Measurements from ENCODE around the gene BNIP2.

Gene BNIP2

GRCh38 chr15:59618406-59618805 is 70.7 kb downstream of the BNIP2 start:
- no peak for DNase-seq

GRCh38 chr15:59616379-59616778 is 72.7 kb downstream of the BNIP2 start:
- DNase-seq, result no peak

GRCh38 chr15:59615661-59616060 is 73.5 kb downstream of the BNIP2 start:
- no peak for DNase-seq

- no peak for DNase-seq
Observed at GRCh38 chr15:59614153-59614552, 75.0 kb downstream of the BNIP2 start.

- no peak for DNase-seq
Observed at GRCh38 chr15:59611276-59612260, 77.6 kb downstream of the BNIP2 start, which contains the start of gene GCNT3. TSS of gene GCNT3 (plus strand) at chr15:59611783. CDS start at chr15:59618239, 6,456 bp downstream.

- no peak for DNase-seq
Observed at GRCh38 chr15:59609730-59610712, 79.1 kb downstream of the BNIP2 start.
